ENCODE results near the gene SEL1L.
"Not testable (repeated sequence)": the region's sequence is repeated elsewhere in the genome, so short reads cannot be mapped to it uniquely, and the experiment has no call there.

SEL1L gene

GRCh38 chr14:81446279-81447007 is 87.2 kb downstream of the SEL1L start:
- DNase-seq: no peak

GRCh38 chr14:81441626-81442134 is 92.0 kb downstream of the SEL1L start:
- DNase-seq: no peak

- no peak for DNase-seq
These were observed 93.6 kb downstream of the SEL1L start for GRCh38 chr14:81440041-81440440.

GRCh38 chr14:81437244-81437643 is 96.4 kb downstream of the SEL1L start:
- DNase-seq: no peak

- peak; percentile 24 for DNase-seq
These were observed 97.1 kb downstream of the SEL1L start for GRCh38 chr14:81436296-81437138.

DNA sequence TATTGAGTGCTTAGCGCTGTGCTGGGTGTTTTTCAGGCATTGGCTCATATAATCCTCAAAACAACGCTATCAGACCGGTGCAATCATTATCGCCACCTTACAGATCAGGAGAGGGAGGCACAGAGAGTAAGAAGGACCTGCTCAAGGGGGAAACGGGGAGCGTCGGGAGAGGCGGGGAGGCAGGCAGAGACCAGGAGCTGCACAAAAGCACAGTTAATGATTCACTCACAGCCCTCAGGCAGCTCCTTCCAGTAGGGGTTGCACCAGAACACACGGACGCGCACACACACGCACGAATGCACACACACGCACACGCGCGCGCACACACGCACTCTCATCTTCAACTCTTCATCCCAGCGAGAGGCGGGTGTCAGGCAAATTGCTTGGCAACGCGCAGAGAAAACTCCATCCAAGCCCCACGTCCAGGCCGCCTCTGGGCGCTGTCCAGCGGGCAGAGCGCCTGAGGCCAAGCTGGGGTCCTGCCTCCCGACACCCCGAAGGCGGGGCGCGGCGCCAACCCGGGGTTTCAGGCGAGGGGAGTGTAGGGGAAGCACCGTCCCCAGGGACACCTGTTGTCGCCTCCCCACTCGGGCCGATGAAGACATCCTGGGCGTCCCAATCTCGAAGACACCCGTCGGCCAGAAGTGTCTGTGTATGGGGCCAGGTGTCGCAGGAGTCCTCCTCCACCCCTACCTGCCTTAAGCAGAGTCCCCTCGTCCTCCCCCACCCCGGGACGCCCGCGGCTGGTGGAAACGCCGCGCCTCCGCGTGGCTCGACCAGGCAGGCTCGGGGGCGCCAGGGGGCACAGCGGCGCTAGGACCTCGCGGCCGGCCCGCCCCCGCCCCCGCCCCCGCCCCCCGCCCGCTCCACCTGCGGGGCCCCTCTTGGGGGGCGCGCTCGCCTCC is 98.0 kb downstream of the SEL1L start:
- peak; percentile 3 for DNase-seq

- DNase-seq: no peak
These were observed 98.6 kb downstream of the SEL1L start for GRCh38 chr14:81435048-81435390.

GRCh38 chr14:81434230-81434629 is 99.4 kb downstream of the SEL1L start:
- DNase-seq: no peak

DNA sequence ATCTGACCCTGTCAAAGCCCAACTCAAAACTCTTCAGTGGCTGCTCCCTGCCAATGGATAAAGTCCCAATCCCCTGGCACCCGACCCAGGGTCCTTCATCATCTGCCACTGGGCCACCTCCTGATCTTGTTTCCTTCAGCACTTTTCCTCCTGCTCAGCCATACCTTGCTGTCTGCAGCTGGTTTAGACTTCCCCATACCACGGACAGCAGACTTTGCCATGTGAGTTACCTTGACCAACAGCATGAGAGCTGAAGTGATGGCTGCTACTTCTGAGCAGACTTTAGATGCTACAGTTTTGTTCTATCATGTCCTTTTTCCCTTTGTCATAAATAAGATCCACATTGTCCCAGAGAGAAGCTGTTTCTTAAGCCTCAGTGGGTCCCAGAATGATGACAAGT is 100.3 kb downstream of the SEL1L start:
- no peak for DNase-seq

DNA sequence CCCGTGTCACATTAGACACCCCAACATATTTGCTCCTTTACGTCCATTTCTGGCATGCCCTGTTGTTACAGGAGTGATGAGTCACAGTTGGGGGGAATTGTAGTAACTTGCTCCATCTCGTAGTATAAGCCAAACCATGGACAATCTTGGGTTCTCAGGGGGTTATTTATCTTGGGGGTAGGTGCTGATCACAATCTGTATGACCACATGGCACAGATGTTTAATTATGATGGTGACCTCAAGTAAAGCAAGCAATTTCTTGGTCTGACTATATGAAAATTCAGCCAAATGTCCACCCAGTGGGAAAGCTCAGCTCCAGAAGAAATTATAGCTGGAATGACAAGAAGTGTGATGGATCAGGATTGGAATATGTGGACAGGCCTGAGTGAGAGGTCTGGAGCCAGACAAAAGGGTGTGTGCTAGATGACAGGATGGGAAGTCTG is 101.4 kb downstream of the SEL1L start:
- no peak for DNase-seq

DNA sequence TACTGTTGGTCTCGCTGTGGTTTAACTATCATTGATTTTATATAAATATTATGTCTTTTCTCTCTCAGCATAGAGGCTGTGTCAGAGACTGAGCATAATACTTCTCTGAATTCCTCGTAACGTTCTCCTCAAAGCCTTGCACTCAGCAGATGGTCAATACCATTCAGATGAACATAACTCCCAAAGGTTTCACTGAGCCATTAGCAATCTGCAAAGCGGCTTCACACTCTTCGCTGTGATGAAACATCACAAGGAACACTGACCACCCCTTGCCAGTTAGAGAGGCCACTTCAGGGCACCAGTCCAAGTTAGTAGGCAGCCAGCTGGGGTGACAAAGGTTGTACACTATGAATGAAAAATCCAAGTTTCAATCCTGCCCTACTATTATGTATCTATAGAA is 103.4 kb downstream of the SEL1L start:
- DNase-seq: no peak

DNA sequence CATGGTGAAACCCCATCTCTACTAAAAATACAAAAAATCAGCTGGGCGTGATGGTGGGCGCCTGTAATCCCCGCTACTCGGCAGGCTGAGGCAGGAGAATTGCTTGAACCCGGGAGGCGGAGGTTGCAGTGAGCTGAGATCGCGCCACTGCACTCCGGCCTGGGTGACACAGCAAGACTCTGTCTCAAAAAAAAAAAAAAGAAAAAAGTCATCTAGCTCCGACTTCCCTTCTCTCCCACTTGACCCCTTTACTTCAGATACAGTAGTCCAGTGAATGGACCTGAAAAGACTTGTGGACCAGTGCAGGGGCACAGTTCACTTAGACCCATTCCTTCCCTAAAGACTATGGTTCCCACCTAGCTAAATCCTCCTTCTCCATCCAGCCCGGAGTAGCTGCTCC is 103.9 kb downstream of the SEL1L start:
- not testable (repeated sequence) for DNase-seq

DNA sequence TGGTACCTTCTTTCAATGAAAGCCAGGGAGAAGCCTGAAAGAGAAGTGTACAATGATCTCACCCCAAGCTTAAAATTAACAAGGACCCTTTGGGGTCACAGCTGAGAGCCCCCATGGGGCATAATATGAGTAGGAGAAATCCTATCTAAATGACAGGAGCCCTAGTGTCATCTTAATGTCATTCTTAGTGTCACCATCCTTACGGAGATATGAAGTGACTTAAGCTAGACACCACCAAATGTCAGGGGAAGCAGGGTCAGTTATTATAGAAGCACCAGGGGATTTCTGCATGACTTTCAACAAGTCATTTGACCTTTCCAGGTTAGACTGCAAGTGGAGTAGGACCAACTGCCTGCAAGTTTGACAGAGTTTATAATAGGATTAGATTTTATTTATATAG is 104.6 kb downstream of the SEL1L start:
- no peak for DNase-seq

DNA sequence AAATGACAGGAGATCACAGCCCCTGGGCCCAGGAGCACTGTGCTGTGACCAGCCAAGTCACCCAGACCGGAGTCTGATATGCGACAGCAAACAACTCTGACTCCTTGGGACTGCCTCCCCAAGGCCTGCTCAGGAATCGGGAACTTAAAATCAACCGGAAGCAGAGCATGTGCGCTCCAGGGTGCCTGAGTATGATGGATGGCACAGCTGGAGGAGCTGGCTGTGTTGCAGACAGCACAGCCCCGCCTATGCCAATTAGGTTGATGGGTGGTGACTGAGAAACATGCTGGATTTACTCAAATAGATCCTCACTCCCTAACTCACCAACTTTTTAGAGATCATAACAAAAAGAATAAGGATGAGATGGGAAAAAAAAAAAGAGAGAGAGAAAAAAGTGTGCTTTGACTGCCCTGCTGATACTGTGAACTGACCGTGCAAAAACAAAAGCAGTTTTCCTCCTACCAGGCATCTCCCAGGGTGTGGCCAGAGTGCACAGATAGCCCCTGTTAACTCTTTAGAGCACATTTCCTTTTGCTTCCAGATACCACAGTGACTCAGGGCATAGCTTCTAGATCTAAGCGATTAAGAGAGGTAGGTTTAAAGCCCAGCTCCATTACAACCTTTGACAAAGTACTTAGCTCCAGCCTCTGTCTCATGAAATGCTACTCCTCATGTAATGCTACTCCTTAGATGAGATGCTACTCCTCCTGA is 106.2 kb downstream of the SEL1L start:
- no peak for DNase-seq

DNA sequence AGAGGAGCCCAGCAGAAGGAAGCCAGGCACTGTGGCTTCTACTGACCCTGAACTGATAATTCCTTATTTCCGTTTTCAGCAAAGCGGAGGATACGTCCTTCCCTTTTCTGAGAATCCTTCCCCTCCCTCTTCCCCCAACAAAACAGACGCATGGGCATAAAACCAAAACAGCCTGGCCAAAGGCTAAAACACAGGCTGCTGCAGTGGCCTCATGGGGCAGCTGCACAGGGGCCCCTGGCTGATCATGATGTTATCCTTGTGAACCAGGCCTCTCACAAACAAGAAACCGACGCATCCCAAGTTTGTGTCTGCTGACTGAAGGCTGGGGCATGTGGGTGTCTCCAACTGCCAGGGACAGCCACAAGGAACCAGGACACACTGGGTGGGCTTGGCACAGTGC is 110.1 kb downstream of the SEL1L start:
- DNase-seq: no peak

Data from CD4-positive, alpha-beta T cell treated with Interleukin-21 for 1 hour (primary cell).